ENCODE measurements around the gene DOC2B.
"Not testable (repeated sequence)": the region's sequence is repeated elsewhere in the genome, so short reads cannot be mapped to it uniquely, and the experiment has no call there.

Gene DOC2B

GRCh38 chr17:210402-210801 lies 29.0 kb upstream of the DOC2B start:
- DNase-seq: no peak

- no peak for DNase-seq
Measured at GRCh38 chr17:208429-208828, 27.0 kb upstream of the DOC2B start.

- DNase-seq: no peak
Measured at GRCh38 chr17:207775-208174, 26.3 kb upstream of the DOC2B start.

GRCh38 chr17:206941-207560 lies 25.6 kb upstream of the DOC2B start:
- no peak for DNase-seq

GRCh38 chr17:206484-206883 lies 25.0 kb upstream of the DOC2B start:
- not testable (repeated sequence) for DNase-seq

GRCh38 chr17:205817-206216 lies 24.4 kb upstream of the DOC2B start:
- DNase-seq: no peak

- no peak for DNase-seq
Measured at GRCh38 chr17:205148-205669, 23.8 kb upstream of the DOC2B start.

GRCh38 chr17:204427-205147 lies 23.1 kb upstream of the DOC2B start:
- DNase-seq: no peak

GRCh38 chr17:202501-202951 lies 21.1 kb upstream of the DOC2B start:
- DNase-seq: no peak

- not testable (repeated sequence) for DNase-seq
Measured at GRCh38 chr17:201736-202135, 20.3 kb upstream of the DOC2B start.

GRCh38 chr17:201257-201656 lies 19.8 kb upstream of the DOC2B start:
- not testable (repeated sequence) for DNase-seq

GRCh38 chr17:200586-200985 lies 19.1 kb upstream of the DOC2B start:
- DNase-seq: no peak

- no peak for DNase-seq
Measured at GRCh38 chr17:199806-200545, 18.5 kb upstream of the DOC2B start.

- no peak for DNase-seq
Measured at GRCh38 chr17:199191-199604, 17.7 kb upstream of the DOC2B start.

- not testable (repeated sequence) for DNase-seq
Measured at GRCh38 chr17:198225-198624, 16.8 kb upstream of the DOC2B start.

- DNase-seq: no peak
Measured at GRCh38 chr17:197352-197751, 15.9 kb upstream of the DOC2B start.

GRCh38 chr17:194828-195602 lies 13.6 kb upstream of the DOC2B start:
- no peak for DNase-seq

GRCh38 chr17:193841-194806 lies 12.7 kb upstream of the DOC2B start:
- no peak for DNase-seq

- DNase-seq: no peak
Measured at GRCh38 chr17:193426-193810, 12.0 kb upstream of the DOC2B start.

- no peak for DNase-seq
Measured at GRCh38 chr17:192666-193425, 11.4 kb upstream of the DOC2B start.

GRCh38 chr17:189444-189843 lies 8.0 kb upstream of the DOC2B start:
- no peak for DNase-seq

Measured in NCI-H748 treated with DMSO at 0.1 percent for 48 hours (cell line).